ENCODE data around the gene VDR.
A peak's percentile ranks its signal among the peaks of the same experiment; 100 is the strongest.

DNA sequence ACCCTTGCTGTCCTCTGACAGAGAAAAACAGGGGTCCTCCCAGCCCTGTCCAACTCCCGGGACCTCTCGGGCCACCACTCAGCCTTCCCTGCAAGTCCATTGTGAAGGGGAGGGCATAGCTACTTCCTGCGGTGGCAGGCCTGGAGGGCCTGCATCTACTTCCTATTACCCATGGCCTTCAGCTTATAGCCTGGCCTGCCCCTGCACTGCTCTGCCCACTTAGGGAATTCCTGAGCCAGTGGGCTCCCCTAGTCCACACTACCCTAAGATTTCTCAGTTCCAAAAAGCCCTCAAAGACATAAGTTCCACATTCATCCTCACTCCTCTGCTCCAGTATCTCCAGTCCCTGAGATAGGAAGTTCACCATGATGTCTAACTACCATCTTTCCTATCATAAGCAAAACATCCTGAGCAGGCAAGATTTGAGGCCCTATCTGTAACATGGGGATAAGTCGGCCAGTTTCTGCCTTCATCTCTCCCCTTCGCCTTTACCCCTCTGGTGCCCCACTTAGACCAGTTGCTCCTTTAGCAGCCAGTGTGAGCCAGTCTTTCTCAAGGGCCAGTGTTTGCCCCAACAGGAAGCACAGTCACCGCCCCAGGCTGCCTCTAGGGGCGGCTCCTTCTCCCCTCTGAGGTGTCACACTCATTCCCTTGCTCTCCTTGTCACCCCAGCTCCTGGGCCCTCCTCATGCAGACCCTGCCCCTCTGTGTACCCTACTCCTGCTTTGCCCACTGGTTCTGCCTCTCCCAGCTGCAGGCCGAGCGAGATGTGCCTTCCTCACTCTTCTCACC is 96.0 kb downstream of the VDR start:
- TF ChIP-seq EZH2 (IDR thresholded peaks at IDR 0.05): no peak
- TF ChIP-seq, protein P1, sequence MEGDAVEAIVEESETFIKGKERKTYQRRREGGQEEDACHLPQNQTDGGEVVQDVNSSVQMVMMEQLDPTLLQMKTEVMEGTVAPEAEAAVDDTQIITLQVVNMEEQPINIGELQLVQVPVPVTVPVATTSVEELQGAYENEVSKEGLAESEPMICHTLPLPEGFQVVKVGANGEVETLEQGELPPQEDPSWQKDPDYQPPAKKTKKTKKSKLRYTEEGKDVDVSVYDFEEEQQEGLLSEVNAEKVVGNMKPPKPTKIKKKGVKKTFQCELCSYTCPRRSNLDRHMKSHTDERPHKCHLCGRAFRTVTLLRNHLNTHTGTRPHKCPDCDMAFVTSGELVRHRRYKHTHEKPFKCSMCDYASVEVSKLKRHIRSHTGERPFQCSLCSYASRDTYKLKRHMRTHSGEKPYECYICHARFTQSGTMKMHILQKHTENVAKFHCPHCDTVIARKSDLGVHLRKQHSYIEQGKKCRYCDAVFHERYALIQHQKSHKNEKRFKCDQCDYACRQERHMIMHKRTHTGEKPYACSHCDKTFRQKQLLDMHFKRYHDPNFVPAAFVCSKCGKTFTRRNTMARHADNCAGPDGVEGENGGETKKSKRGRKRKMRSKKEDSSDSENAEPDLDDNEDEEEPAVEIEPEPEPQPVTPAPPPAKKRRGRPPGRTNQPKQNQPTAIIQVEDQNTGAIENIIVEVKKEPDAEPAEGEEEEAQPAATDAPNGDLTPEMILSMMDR (IDR thresholded peaks at IDR 0.05): peak; percentile 14
- TF ChIP-seq EZH2phosphoT487 (IDR thresholded peaks at IDR 0.05): no peak
